MM.1S (cell line): ENCODE measurements around the gene BCO1.

Experiments used
- DNase-seq: peaks from one replicate; pipeline ENCODE4 v3.0.0-alpha.2; 2015
- H2AFZ ChIP-seq: fragments of 300-600 bp; sonication (generic); 2 replicates; pipeline ENCODE4 v1.6.0; 2016; ENCODE audit warnings: antibody characterized with exemption, low read length
- H3F3A ChIP-seq: fragments of 300-600 bp; sonication (generic); 2 replicates; pipeline ENCODE4 v1.6.1; 2016; ENCODE audit warnings: mild to moderate bottlenecking, antibody characterized with exemption, low read length, moderate library complexity, mixed read lengths; ENCODE audit not compliant: insufficient read depth
- H3K27ac ChIP-seq: fragments of 300-600 bp; sonication (generic); 2 replicates; pipeline ENCODE4 v1.5.1; 2016; ENCODE audit warnings: mild to moderate bottlenecking, low read length
- H3K27me3 ChIP-seq: fragments of 300-600 bp; sonication (generic); replicated peaks from 2 replicates; pipeline ENCODE4 v1.6.0; 2016; ENCODE audit warnings: low read length; ENCODE audit not compliant: insufficient read depth
- H3K36me3 ChIP-seq: fragments of 300-600 bp; sonication (generic); replicated peaks from 2 replicates; pipeline ENCODE4 v1.6.1; 2016; ENCODE audit warnings: mild to moderate bottlenecking, low read length, mixed read lengths; ENCODE audit not compliant: insufficient read depth
- H3K4me1 ChIP-seq: fragments of 300-600 bp; sonication (generic); 2 replicates; pipeline ENCODE4 v1.6.1; 2016; ENCODE audit warnings: low read length, mixed read lengths
- H3K4me2 ChIP-seq: fragments of 300-600 bp; sonication (generic); 2 replicates; pipeline ENCODE4 v1.6.0; 2016; ENCODE audit warnings: low read depth, low read length
- H3K4me3 ChIP-seq: fragments of 300-600 bp; sonication (generic); 2 replicates; pipeline ENCODE4 v1.5.1; 2016; ENCODE audit warnings: low read length, mixed read lengths
- H3K79me2 ChIP-seq: fragments of 300-600 bp; sonication (generic); 2 replicates; pipeline ENCODE4 v1.6.1; 2016; ENCODE audit warnings: mixed run types, low read length, mixed read lengths
- H3K9ac ChIP-seq: fragments of 300-600 bp; sonication (generic); 2 replicates; pipeline ENCODE4 v1.6.1; 2016; ENCODE audit warnings: low read length, mixed read lengths
- H3K9me2 ChIP-seq: fragments of 300-600 bp; sonication (generic); replicated peaks from 2 replicates; pipeline ENCODE4 v1.6.1; 2016; ENCODE audit warnings: mild to moderate bottlenecking, low read length, mixed read lengths; ENCODE audit not compliant: insufficient read depth
- H3K9me3 ChIP-seq: fragments of 300-600 bp; sonication (generic); replicated peaks from 2 replicates; pipeline ENCODE4 v1.6.1; 2016; ENCODE audit warnings: mild to moderate bottlenecking, low read length, mixed read lengths; ENCODE audit not compliant: insufficient read depth
- H4K20me1 ChIP-seq: fragments of 300-600 bp; sonication (generic); 2 replicates; pipeline ENCODE4 v1.6.1; 2016; ENCODE audit warnings: mild to moderate bottlenecking, low read length, moderate library complexity, mixed read lengths; ENCODE audit not compliant: insufficient read depth
- EZH2 ChIP-seq: fragments of 300-600 bp; sonication (generic); optimal IDR thresholded peaks from 2 replicates; pipeline ENCODE3; 2017; ENCODE audit warnings: low read depth, mild to moderate bottlenecking, antibody characterized with exemption, low read length, mixed read lengths
- EZH2phosphoT487 ChIP-seq: fragments of 300-600 bp; sonication (generic); IDR thresholded peaks from 2 replicates; pipeline ENCODE4 v1.6.1; 2018; ENCODE audit warnings: antibody characterized with exemption, low read length
- TF ChIP-seq, protein P1 (sequence below): fragments of 300-600 bp; sonication (generic); IDR thresholded peaks from 2 replicates; pipeline ENCODE4 v1.5.1; 2016; ENCODE audit warnings: antibody characterized with exemption, low read length, mixed read lengths

Gene BCO1

DNA sequence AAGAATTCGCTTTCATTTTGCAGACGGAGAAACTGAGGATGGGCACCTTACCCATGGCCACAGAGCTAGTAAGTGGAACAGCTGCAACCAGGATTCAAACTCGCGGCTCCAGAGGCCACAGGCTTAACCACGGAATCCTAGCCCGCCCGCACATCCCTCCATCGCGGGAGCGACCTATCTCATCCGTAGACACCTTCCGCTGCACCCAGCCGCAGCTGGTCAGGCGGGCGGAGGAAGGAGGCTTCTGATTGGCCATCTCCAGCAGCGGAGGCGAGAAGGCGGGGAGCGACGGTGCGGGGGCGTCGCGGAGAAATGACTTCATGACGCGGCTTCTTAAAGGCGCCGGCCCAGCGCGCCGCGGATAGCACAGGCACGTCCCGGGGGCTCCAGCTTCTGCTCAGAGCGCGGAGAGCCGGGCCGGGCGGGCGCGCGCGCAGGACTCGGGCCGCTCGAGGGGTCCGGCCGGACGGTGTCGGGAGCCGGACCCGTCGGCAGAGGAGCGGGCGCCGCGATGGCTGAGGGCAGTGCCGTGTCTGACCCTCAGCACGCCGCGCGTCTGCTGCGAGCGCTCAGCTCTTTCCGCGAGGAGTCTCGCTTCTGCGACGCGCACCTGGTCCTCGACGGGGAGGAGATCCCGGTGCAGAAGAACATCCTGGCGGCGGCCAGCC is 76.2 kb downstream of the BCO1 start, which contains the start of gene GAN:
TSS of gene GAN (plus strand) at position 360 of the 668 bp plus-strand sequence. CDS start at position 512, 152 bp downstream.
- TF ChIP-seq, protein P1, sequence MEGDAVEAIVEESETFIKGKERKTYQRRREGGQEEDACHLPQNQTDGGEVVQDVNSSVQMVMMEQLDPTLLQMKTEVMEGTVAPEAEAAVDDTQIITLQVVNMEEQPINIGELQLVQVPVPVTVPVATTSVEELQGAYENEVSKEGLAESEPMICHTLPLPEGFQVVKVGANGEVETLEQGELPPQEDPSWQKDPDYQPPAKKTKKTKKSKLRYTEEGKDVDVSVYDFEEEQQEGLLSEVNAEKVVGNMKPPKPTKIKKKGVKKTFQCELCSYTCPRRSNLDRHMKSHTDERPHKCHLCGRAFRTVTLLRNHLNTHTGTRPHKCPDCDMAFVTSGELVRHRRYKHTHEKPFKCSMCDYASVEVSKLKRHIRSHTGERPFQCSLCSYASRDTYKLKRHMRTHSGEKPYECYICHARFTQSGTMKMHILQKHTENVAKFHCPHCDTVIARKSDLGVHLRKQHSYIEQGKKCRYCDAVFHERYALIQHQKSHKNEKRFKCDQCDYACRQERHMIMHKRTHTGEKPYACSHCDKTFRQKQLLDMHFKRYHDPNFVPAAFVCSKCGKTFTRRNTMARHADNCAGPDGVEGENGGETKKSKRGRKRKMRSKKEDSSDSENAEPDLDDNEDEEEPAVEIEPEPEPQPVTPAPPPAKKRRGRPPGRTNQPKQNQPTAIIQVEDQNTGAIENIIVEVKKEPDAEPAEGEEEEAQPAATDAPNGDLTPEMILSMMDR, result no peak
- TF ChIP-seq EZH2phosphoT487 (no peak), EZH2 (no peak)
- Histone ChIP-seq H3K9ac (peak within 1 kb of the TSS; percentile 68), H3K79me2 (peaks cover 32% of the 10 kb centered on the region), H3K4me1 (no peaks in the 10 kb centered on the region), H2AFZ (peak within 1 kb of the TSS; percentile 66), H3K27ac (peak within 1 kb of the TSS; percentile 29; the same call in 1 of the 2 replicates), H4K20me1 (no peaks in the 10 kb centered on the region), H3F3A (no peaks in the 10 kb centered on the region), H3K9me2 (no peaks in the 10 kb centered on the region), H3K36me3 (no peaks in the 10 kb centered on the region), H3K4me3 (peak within 1 kb of the TSS; percentile 75), H3K4me2 (peak within 1 kb of the TSS; percentile 79), H3K9me3 (no peaks in the 10 kb centered on the region), H3K27me3 (no peaks in the 10 kb centered on the region)
- DNase-seq, result peak; percentile 90

DNA sequence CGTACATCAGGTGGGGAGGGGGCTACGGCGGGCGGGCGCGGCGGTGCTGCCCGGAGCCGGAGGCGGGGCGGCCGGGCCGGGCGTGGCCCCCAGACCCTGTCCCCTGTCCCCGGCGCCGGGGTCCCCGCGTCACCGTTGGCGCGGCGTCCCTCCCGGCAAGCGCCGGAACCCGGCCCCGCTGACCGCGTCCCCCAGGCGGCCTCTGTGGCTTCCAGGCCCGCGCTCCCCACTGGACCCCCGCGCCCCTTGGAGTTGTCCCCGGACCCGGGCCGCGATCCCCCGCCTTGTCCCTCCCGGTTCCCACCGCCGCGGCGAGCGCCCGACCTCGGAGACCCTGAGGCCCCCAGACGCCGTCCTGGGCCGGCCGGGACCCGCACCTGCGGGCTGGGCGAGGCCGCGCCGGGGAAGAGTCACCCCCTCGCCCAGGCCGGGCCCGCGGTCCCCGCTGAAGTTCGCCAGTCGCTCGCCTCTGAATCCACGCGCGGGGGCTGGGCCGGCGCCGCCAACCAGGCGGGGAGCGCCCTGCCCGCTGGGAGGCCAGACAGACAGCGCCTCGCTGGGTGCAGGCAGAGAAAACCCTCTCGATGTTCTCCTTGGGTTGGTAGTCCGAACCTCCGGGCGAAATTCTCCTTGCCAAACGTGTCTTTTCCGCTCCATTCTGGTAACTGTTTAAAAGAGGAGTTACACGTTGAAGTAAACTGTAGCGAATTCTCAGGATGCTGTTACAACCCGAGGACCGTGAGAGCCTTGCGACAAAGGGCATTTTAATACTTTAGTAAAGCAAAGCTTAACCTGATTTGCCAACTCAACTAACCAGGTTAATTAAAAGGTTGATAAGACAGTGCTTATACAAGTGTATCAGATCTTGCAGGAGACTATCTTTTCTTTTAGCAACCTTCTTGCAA is 77.0 kb downstream of the BCO1 start:
- H3F3A ChIP-seq, result no peaks in the 10 kb centered on the region
- DNase-seq, result peak; percentile 26
- peak overlapping the region; percentile 75 for H3K4me3 ChIP-seq
- H3K9ac ChIP-seq, result peak overlapping the region; percentile 68; the same call in 1 of the 2 replicates
- H3K4me1 ChIP-seq, result no peaks in the 10 kb centered on the region
- H4K20me1 ChIP-seq, result no peaks in the 10 kb centered on the region
- H3K9me2 ChIP-seq, result no peaks in the 10 kb centered on the region
- TF ChIP-seq, protein P1, result no peak
- TF ChIP-seq EZH2phosphoT487 (no peak), EZH2 (no peak)
- no peak overlapping the region for H3K27ac ChIP-seq
- no peak overlapping the region for H2AFZ ChIP-seq
- H3K9me3 ChIP-seq, result no peaks in the 10 kb centered on the region
- peak overlapping the region; percentile 79 for H3K4me2 ChIP-seq
- H3K36me3 ChIP-seq, result no peaks in the 10 kb centered on the region
- H3K27me3 ChIP-seq, result no peaks in the 10 kb centered on the region
- H3K79me2 ChIP-seq, result peaks cover 32% of the 10 kb centered on the region

DNA sequence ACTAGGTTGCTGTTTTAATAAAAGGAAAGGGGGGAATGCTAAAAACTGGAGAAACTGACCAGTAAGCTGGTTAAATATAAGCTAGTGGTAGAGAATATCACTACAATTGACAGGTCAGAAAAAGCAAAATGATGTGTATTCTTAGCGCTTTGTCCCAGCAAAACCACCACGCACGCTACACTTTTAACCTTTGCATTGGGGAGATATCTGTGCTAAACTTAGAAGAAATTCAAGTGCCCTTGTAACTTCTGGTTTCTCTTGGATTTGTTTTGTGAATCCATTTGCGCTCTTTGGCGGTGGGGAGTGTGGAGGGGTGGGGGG is 77.6 kb downstream of the BCO1 start:
- H3K27me3 ChIP-seq, result no peaks in the 10 kb centered on the region
- no peak for DNase-seq
- peak overlapping the region; percentile 75 for H3K4me3 ChIP-seq
- peaks cover 32% of the 10 kb centered on the region for H3K79me2 ChIP-seq
- H3K9me2 ChIP-seq, result no peaks in the 10 kb centered on the region
- no peak for TF ChIP-seq EZH2phosphoT487
- no peak for TF ChIP-seq EZH2
- TF ChIP-seq, protein P1, result no peak
- no peak overlapping the region for H3K27ac ChIP-seq
- H3K4me1 ChIP-seq, result no peaks in the 10 kb centered on the region
- no peaks in the 10 kb centered on the region for H3K9me3 ChIP-seq
- H2AFZ ChIP-seq, result no peak overlapping the region
- H3K9ac ChIP-seq, result no peak overlapping the region
- no peaks in the 10 kb centered on the region for H3K36me3 ChIP-seq
- no peaks in the 10 kb centered on the region for H3F3A ChIP-seq
- peak overlapping the region; percentile 79 for H3K4me2 ChIP-seq
- H4K20me1 ChIP-seq, result no peaks in the 10 kb centered on the region
